ENCODE measurements around the gene SWAP70. TPM values are rescaled to one million over a fixed set of nuclear protein-coding genes. Genes with fewer than 3 reads are reported as not detected.

SWAP70 gene
- total and polyA plus RNA-seq, 2 of the 13 experiments (the other 11 are each of a cell fraction or from before 2014, with no cell fraction given) = 4.6 to 8.7 TPM

GRCh38 chr11:9765320-9766101 is 101.6 kb downstream of the SWAP70 start (continued):
- 0 out of 2 replicates have a peak, but pooled peaks have one; percentile 39 for TF ChIP-seq TRIM24 (CRISPR knock-in tag; IDR thresholded peaks at IDR 0.05)
- TF ChIP-seq HOXA9 (CRISPR knock-in tag; IDR thresholded peaks at IDR 0.05; ENCODE audit: borderline replicate concordance) = no peak
- TF ChIP-seq ZNF839 (CRISPR knock-in tag; IDR thresholded peaks at IDR 0.05; ENCODE audit: borderline replicate concordance) = no peak
- TF ChIP-seq U2AF2 (IDR thresholded peaks at IDR 0.05; ENCODE audit: low read depth, low read length) = no peak
- 0 out of 2 replicates have a peak, but pooled peaks have one; percentile 24 for TF ChIP-seq ZNF274 (CRISPR knock-in tag; IDR thresholded peaks at IDR 0.05)
- TF ChIP-seq ZSCAN22 (CRISPR knock-in tag; IDR thresholded peaks at IDR 0.05) = peak; percentile 27; the same call in 1 of the 2 replicates
- no peak for TF ChIP-seq HNRNPL (IDR thresholded peaks at IDR 0.05; ENCODE audit: low read depth, low read length)
- peak; percentile 78 for TF ChIP-seq ZGPAT (CRISPR knock-in tag; IDR thresholded peaks at IDR 0.05)
- TF ChIP-seq YY1 (IDR thresholded peaks at IDR 0.05; ENCODE audit: insufficient read depth, insufficient replicate concordance, low read depth, low read length) = peak; percentile 27
- no peak for TF ChIP-seq NFAT5 (CRISPR knock-in tag; IDR thresholded peaks at IDR 0.05)
- no peak for TF ChIP-seq AFF4 (CRISPR knock-in tag; IDR thresholded peaks at IDR 0.05)
- TF ChIP-seq BCL6 (CRISPR knock-in tag; IDR thresholded peaks at IDR 0.05) = peak; percentile 94
- peak in 1 of 2 experiments; percentile 50; a peak in 1 of 4 replicates for TF ChIP-seq ATF4 (CRISPR knock-in tag; IDR thresholded peaks at IDR 0.05)
- TF ChIP-seq ZNF263 (CRISPR knock-in tag; IDR thresholded peaks at IDR 0.05) = peak; percentile 45; the same call in 1 of the 2 replicates
- no peak for TF ChIP-seq GATA4 (IDR thresholded peaks at IDR 0.05; ENCODE audit: borderline replicate concordance, low read depth)
- no peak for TF ChIP-seq ZNF180 (CRISPR knock-in tag; IDR thresholded peaks at IDR 0.05; ENCODE audit: borderline replicate concordance, low read depth)
